IMR-90 (cell line): ENCODE measurements around the gene MCTP1. TPM values are rescaled to one million over a fixed set of nuclear protein-coding genes. Genes with fewer than 3 reads are reported as not detected.

ENCODE experiments used
- ATAC-seq: fragments of 200-7000 bp; cut with Tn5 transposase; 2 replicates; pipeline ENCODE4 v1.9.1; 2020; ENCODE audit warnings: low read depth, mild to moderate bottlenecking, moderate library complexity
- BruUV-seq: library from RNA; stranded (reverse); fragments of 400-500 nt; replicated peaks from 2 replicates; lab custom pipeline; 2021; lab: Mats Ljungman, UMichigan
- CTCF ChIA-PET: fragments of 300-600 bp; formaldehyde crosslinking; extraction: SDS; loops from one replicate; lab custom pipeline; 2021; ENCODE audit warnings: antibody characterized with exemption; lab: Yijun Ruan, JAX
- POLR2A ChIA-PET: fragments of 300-600 bp; sonication (Branson Sonifier 250); formaldehyde crosslinking; loops from one replicate; lab custom pipeline; 2022; ENCODE audit warnings: antibody characterized with exemption; ENCODE audit not compliant: unreplicated experiment; lab: Charles Lee
- DNase-seq: peaks from one replicate; pipeline ENCODE4 v3.0.0; 2013
- H2AFZ ChIP-seq: replicated peaks from 2 replicates; pipeline ENCODE3; 2013; ENCODE audit warnings: low read length, mild to moderate bottlenecking; ENCODE audit not compliant: poor library complexity
- H2AK5ac ChIP-seq: 2 replicates; pipeline ENCODE4 v1.6.1; 2013; ENCODE audit warnings: low read depth, low read length, inconsistent platforms
- H2AK9ac ChIP-seq: replicated peaks from 2 replicates; pipeline ENCODE3; 2013; ENCODE audit warnings: mild to moderate bottlenecking, low read depth, low read length, moderate library complexity; ENCODE audit not compliant: poor library complexity
- H2BK120ac ChIP-seq: 2 replicates; pipeline ENCODE4 v1.6.1; 2013; ENCODE audit warnings: low read depth, low read length, inconsistent platforms
- H2BK15ac ChIP-seq: 3 replicates; pipeline ENCODE4 v1.6.1; 2013; ENCODE audit warnings: low read depth, low read length, inconsistent platforms
- H2BK20ac ChIP-seq: 2 replicates; pipeline ENCODE4 v1.6.1; 2013; ENCODE audit warnings: low read depth, mild to moderate bottlenecking, inconsistent platforms, low read length, moderate library complexity
- H2BK5ac ChIP-seq: 2 replicates; pipeline ENCODE4 v1.6.1; 2013; ENCODE audit warnings: mild to moderate bottlenecking, low read depth, low read length, inconsistent platforms; ENCODE audit not compliant: poor library complexity, severe bottlenecking
- H3K14ac ChIP-seq: replicated peaks from 2 replicates; pipeline ENCODE4 v1.6.1; 2013; ENCODE audit warnings: low read depth, low read length, inconsistent platforms
- H3K18ac ChIP-seq: 2 replicates; pipeline ENCODE4 v1.6.1; 2013; ENCODE audit warnings: low read depth, low read length, control low read depth
- H3K23ac ChIP-seq: 2 replicates; pipeline ENCODE4 v1.6.1; 2013; ENCODE audit warnings: low read depth, low read length, inconsistent platforms
- H3K27ac ChIP-seq: 2 replicates; pipeline ENCODE4 v1.5.1; 2013; ENCODE audit warnings: mild to moderate bottlenecking, control low read depth, low read length; ENCODE audit not compliant: insufficient read depth
- H3K27me3 ChIP-seq: 2 replicates; pipeline ENCODE4 v1.6.1; 2013; ENCODE audit warnings: low read length; ENCODE audit not compliant: control insufficient read depth, insufficient read depth
- H3K36me3 ChIP-seq: 2 replicates; pipeline ENCODE4 v1.6.1; 2013; ENCODE audit warnings: low read length, mixed read lengths; ENCODE audit not compliant: control insufficient read depth, insufficient read depth
- H3K4ac ChIP-seq: 2 replicates; pipeline ENCODE4 v1.6.1; 2013; ENCODE audit warnings: low read depth, low read length, inconsistent platforms
- H3K4me1 ChIP-seq: 2 replicates; pipeline ENCODE4 v1.6.1; 2013; ENCODE audit warnings: low read length, mixed read lengths; ENCODE audit not compliant: control insufficient read depth, insufficient read depth
- H3K4me2 ChIP-seq: 2 replicates; pipeline ENCODE4 v1.6.1; 2013; ENCODE audit warnings: low read depth, mild to moderate bottlenecking, control low read depth, low read length, moderate library complexity
- H3K4me3 ChIP-seq: 2 replicates; pipeline ENCODE4 v1.5.1; 2013; ENCODE audit warnings: low read depth, mild to moderate bottlenecking, control low read depth, low read length, moderate library complexity; ENCODE audit not compliant: insufficient read depth
- H3K56ac ChIP-seq: 2 replicates; pipeline ENCODE4 v1.6.1; 2013; ENCODE audit warnings: low read length, inconsistent platforms; ENCODE audit not compliant: insufficient read depth; ENCODE audit errors: extremely low read depth
- H3K79me1 ChIP-seq, 2 experiments: 2 replicates each; pipeline ENCODE4 v1.6.1; 2013; ENCODE audit warnings: low read length in 2 of 2, inconsistent platforms in 1 of 2, low read depth in 1 of 2
- H3K9ac ChIP-seq: 2 replicates; pipeline ENCODE4 v1.6.1; 2013; ENCODE audit warnings: low read depth, low read length, control low read depth
- H3K9me1 ChIP-seq: 2 replicates; pipeline ENCODE4 v1.6.1; 2013; ENCODE audit warnings: low read length, inconsistent platforms; ENCODE audit not compliant: insufficient read depth
- H3K9me3 ChIP-seq: 2 replicates; pipeline ENCODE4 v1.6.1; 2013; ENCODE audit warnings: low read length; ENCODE audit not compliant: control insufficient read depth, insufficient read depth
- H4K20me1 ChIP-seq: 2 replicates; pipeline ENCODE4 v1.6.1; 2013; ENCODE audit warnings: low read length, inconsistent platforms; ENCODE audit not compliant: insufficient read depth
- H4K5ac ChIP-seq: 2 replicates; pipeline ENCODE4 v1.6.1; 2013; ENCODE audit warnings: mild to moderate bottlenecking, low read depth, low read length, control low read depth
- H4K8ac ChIP-seq, 2 experiments: 2 replicates each; pipeline ENCODE4 v1.6.1; 2013; ENCODE audit warnings: low read depth in 2 of 2, low read length in 2 of 2, control low read depth in 1 of 2, inconsistent platforms in 1 of 2
- H4K91ac ChIP-seq: 2 replicates; pipeline ENCODE4 v1.6.1; 2013; ENCODE audit warnings: low read depth, low read length, inconsistent platforms; ENCODE audit not compliant: insufficient read depth
- BHLHE40 ChIP-seq: fragments of 150-350 bp; IDR thresholded peaks from 2 replicates; pipeline ENCODE4 v1.6.1; 2016; ENCODE audit warnings: mild to moderate bottlenecking, low read depth, low read length
- CEBPB ChIP-seq: IDR thresholded peaks from 2 replicates; pipeline ENCODE4 v1.6.1; 2012; ENCODE audit warnings: low read depth, low read length, improper control_type of control experiment
- CHD1 ChIP-seq: IDR thresholded peaks from 2 replicates; pipeline ENCODE4 v1.6.1; 2012; ENCODE audit warnings: low read depth, low read length, improper control_type of control experiment
- ELK1 ChIP-seq: fragments of 150-350 bp; IDR thresholded peaks from 2 replicates; pipeline ENCODE4 v1.6.1; 2016; ENCODE audit warnings: low read depth, mild to moderate bottlenecking, low read length, moderate library complexity, borderline replicate concordance
- FOS ChIP-seq: fragments of 150-350 bp; IDR thresholded peaks from 2 replicates; pipeline ENCODE4 v1.6.1; 2016; ENCODE audit warnings: low read depth, low read length
- MAFK ChIP-seq: IDR thresholded peaks from 2 replicates; pipeline ENCODE4 v1.6.1; 2012; ENCODE audit warnings: low read depth, low read length, improper control_type of control experiment
- MAZ ChIP-seq: IDR thresholded peaks from 2 replicates; pipeline ENCODE4 v1.6.1; 2012; ENCODE audit warnings: low read depth, mild to moderate bottlenecking, low read length, improper control_type of control experiment, moderate library complexity, borderline replicate concordance
- MXI1 ChIP-seq: IDR thresholded peaks from 2 replicates; pipeline ENCODE4 v1.6.1; 2012; ENCODE audit warnings: low read depth, mild to moderate bottlenecking, low read length, moderate library complexity, borderline replicate concordance
- NFE2L2 ChIP-seq: fragments of 150-350 bp; IDR thresholded peaks from 2 replicates; pipeline ENCODE4 v1.6.1; 2016; ENCODE audit warnings: low read depth, mild to moderate bottlenecking, low read length
- POLR2A ChIP-seq: IDR thresholded peaks from 2 replicates; pipeline ENCODE4 v1.6.1; 2012; ENCODE audit warnings: mild to moderate bottlenecking, low read depth, low read length
- RAD21 ChIP-seq: IDR thresholded peaks from 2 replicates; pipeline ENCODE4 v1.6.1; 2012; ENCODE audit warnings: low read length, improper control_type of control experiment
- RCOR1 ChIP-seq: IDR thresholded peaks from 2 replicates; pipeline ENCODE4 v1.6.1; 2012; ENCODE audit warnings: mild to moderate bottlenecking, low read length, improper control_type of control experiment; ENCODE audit not compliant: insufficient replicate concordance
- RFX5 ChIP-seq: IDR thresholded peaks from 2 replicates; pipeline ENCODE4 v1.8.0; 2012; ENCODE audit warnings: low read depth, mild to moderate bottlenecking, low read length, moderate library complexity
- WGBS, 2 experiments: methylation state at CpG; one replicate each; pipeline versions ENCODE4 v1.1.5 to v1.1.7; 2013; ENCODE audit warnings: missing lambda C conversion rate in 2 of 2; ENCODE audit not compliant: insufficient read length in 1 of 2; ENCODE audit errors: extremely low coverage in 2 of 2; 5-methylcytosine and 5-hydroxymethylcytosine counted together
- dilution Hi-C: fragments of 300-500 bp; cut with HindIII; formaldehyde crosslinking; loops from one replicate; pipeline ENCODE4 v1.14.3; 2018; ENCODE audit warnings: low sequenced_read_pairs; ENCODE audit not compliant: unreplicated experiment
- in situ Hi-C: fragments of 300-500 bp; cut with MboI; formaldehyde crosslinking; loops from 3 replicates; pipeline ENCODE4 v1.14.3; 2019; ENCODE audit warnings: low sequenced_read_pairs, inconsistent platforms, mixed read lengths
- intact Hi-C: fragments of 100-400 bp; cut with micrococcal nuclease; formaldehyde crosslinking; loops from 2 replicates; pipeline ENCODE4 v1.10.0; 2022
- polyA plus RNA-seq, 3 experiments: library from polyadenylated mRNA; depleted of rRNA; stranded (reverse); fragments of >200 nt; gene quantifications; 2 replicates each; pipeline ENCODE4 v1.2.3, GENCODE V29; 2012; ENCODE audit warnings: low replicate concordance in 1 of 3
- total RNA-seq: library from RNA; depleted of rRNA; stranded (reverse); fragments of >200 nt; gene quantifications from 2 replicates; pipeline ENCODE4 v1.2.3, GENCODE V29; 2012
- TF ChIP-seq, protein P1 (sequence below): conservative IDR thresholded peaks from 2 replicates; pipeline ENCODE4 v1.5.1; 2012; ENCODE audit warnings: mild to moderate bottlenecking, low read depth, low read length, improper control_type of control experiment
- TF ChIP-seq, protein P2 (sequence below): fragments of 150-350 bp; IDR thresholded peaks from 2 replicates; pipeline ENCODE4 v1.6.1; 2017; ENCODE audit warnings: mild to moderate bottlenecking, antibody characterized with exemption, low read length, low read depth

MCTP1 gene
- total and polyA plus RNA-seq, 2 of the 4 experiments (the other 2 are of a cell fraction) = 0.21 TPM; not detected in 1

DNA sequence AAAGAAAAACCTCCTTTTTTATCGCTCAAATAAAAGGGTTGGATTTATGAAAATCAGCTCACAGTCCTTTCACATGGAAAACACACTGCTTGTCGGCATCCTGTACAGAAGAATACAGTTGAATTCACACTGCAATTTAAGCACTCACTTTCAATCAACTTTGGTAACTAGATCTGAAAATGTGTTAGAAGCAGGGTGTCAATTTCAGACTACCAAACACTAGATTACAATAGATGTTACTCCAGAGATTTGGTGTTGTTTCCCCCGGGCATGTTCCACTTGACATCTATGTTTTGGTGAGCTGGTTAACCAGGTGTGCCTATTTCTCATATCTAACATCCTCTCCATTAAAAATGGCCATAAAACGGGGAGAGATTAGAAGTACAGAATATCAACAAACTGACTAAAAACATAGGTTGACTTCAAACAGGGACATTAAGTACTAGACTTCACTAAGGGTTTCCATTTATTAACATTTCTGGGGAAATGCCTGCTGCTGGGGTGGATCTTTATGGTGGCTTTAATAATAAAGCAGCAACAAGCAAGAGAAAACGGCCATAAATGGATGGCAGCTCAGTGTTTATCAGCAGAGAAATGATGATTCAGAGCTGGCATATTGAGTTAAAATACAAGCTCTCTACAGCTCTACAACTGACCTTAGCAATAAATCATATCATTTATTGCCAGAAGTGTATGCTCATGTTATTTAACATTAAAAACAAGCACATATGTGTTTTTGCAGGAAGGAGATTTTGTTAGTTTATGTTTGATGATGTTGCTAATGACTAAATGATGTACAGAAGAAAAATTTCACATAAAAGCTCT is 507.6 kb downstream of the MCTP1 start:
- no peaks in the 10 kb centered on the region for H3K36me3 ChIP-seq
- H3K9me1 ChIP-seq = no peaks in the 10 kb centered on the region
- ChIA-PET CTCF (interaction anchor here (0.6 to 2.0 kb wide), 2 partner anchors 15 to 256 kb away, joined by 3 to 5 read pairs; no protein-coding TSS in a partner anchor), POLR2A (no interaction called here)
- H2BK15ac ChIP-seq = no peak overlapping the region
- no peak overlapping the region for H2BK120ac ChIP-seq
- H3K23ac ChIP-seq = no peak overlapping the region
- H4K8ac ChIP-seq = no peak overlapping the region
- no peak overlapping the region for H2AK5ac ChIP-seq
- no peak overlapping the region for H3K4me3 ChIP-seq
- no peak overlapping the region for H3K9ac ChIP-seq
- H3K4ac ChIP-seq = no peak overlapping the region
- no peak overlapping the region for H3K14ac ChIP-seq
- no peaks in the 10 kb centered on the region for H3K4me1 ChIP-seq
- dilution Hi-C loops (no loop called here), intact Hi-C loops (no loop called here), in situ Hi-C loops (no loop called here)
- ATAC-seq (no peak), DNase-seq (no peak)
- BruUV-seq = no TSS peak
- no peak overlapping the region for H2BK20ac ChIP-seq
- no peak overlapping the region for H3K56ac ChIP-seq
- H4K20me1 ChIP-seq = no peaks in the 10 kb centered on the region
- no peaks in the 10 kb centered on the region; the same call in 1 of the 2 replicates for H3K27me3 ChIP-seq
- H3K18ac ChIP-seq = no peak overlapping the region
- H3K27ac ChIP-seq = no peak overlapping the region
- no peak overlapping the region for H2AFZ ChIP-seq
- H4K91ac ChIP-seq = no peak overlapping the region
- H3K4me2 ChIP-seq = no peak overlapping the region
- no peak overlapping the region for H4K5ac ChIP-seq
- no CpG with 5 or more reads among the region's 5 CpGs for WGBS, 2 experiments
- H2BK5ac ChIP-seq = no peak overlapping the region
- H3K9me3 ChIP-seq = no peaks in the 10 kb centered on the region
- no peak overlapping the region for H2AK9ac ChIP-seq
- H3K79me1 ChIP-seq = no peaks in the 10 kb centered on the region
- no peak for TF ChIP-seq FOS
- no peak for TF ChIP-seq ELK1
- TF ChIP-seq MAZ = no peak
- no peak for TF ChIP-seq RFX5
- TF ChIP-seq CHD1 = no peak
- no peak for TF ChIP-seq CEBPB
- no peak for TF ChIP-seq POLR2A
- no peak for TF ChIP-seq NFE2L2
- no peak for TF ChIP-seq RAD21
- TF ChIP-seq, protein P1, sequence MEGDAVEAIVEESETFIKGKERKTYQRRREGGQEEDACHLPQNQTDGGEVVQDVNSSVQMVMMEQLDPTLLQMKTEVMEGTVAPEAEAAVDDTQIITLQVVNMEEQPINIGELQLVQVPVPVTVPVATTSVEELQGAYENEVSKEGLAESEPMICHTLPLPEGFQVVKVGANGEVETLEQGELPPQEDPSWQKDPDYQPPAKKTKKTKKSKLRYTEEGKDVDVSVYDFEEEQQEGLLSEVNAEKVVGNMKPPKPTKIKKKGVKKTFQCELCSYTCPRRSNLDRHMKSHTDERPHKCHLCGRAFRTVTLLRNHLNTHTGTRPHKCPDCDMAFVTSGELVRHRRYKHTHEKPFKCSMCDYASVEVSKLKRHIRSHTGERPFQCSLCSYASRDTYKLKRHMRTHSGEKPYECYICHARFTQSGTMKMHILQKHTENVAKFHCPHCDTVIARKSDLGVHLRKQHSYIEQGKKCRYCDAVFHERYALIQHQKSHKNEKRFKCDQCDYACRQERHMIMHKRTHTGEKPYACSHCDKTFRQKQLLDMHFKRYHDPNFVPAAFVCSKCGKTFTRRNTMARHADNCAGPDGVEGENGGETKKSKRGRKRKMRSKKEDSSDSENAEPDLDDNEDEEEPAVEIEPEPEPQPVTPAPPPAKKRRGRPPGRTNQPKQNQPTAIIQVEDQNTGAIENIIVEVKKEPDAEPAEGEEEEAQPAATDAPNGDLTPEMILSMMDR = no peak
- TF ChIP-seq, protein P2, sequence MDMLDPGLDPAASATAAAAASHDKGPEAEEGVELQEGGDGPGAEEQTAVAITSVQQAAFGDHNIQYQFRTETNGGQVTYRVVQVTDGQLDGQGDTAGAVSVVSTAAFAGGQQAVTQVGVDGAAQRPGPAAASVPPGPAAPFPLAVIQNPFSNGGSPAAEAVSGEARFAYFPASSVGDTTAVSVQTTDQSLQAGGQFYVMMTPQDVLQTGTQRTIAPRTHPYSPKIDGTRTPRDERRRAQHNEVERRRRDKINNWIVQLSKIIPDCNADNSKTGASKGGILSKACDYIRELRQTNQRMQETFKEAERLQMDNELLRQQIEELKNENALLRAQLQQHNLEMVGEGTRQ = no peak
- no peak for TF ChIP-seq RCOR1
- TF ChIP-seq BHLHE40 = no peak
- TF ChIP-seq MXI1 = no peak
- no peak for TF ChIP-seq MAFK
